Liver (tissue), 9 donors: ENCODE measurements around the gene NEK6. TPM values are rescaled to one million over a fixed set of nuclear protein-coding genes. Genes with fewer than 3 reads are reported as not detected.
A peak's percentile ranks its signal among the peaks of the same experiment; 100 is the strongest.

ENCODE experiments used
- DNase-seq: peaks from one replicate; pipeline ENCODE4 v3.0.0-alpha.2; 2017; ENCODE audit warnings: low spot score
- H3K27ac ChIP-seq, 2 donors: one replicate each; pipeline ENCODE4 v1.7.0; 2013; ENCODE audit warnings: inconsistent platforms in 2 of 2, low read length in 2 of 2, control low read depth in 1 of 2, low read depth in 1 of 2, mild to moderate bottlenecking in 1 of 2
- H3K27me3 ChIP-seq, 4 donors: one replicate each; pipeline versions ENCODE4 v1.6.1 to v1.7.0; 2013; ENCODE audit warnings: low read length in 3 of 4, inconsistent platforms in 1 of 4, mild to moderate bottlenecking in 1 of 4, moderate library complexity in 1 of 4; ENCODE audit not compliant: control insufficient read depth in 4 of 4, insufficient read depth in 4 of 4
- H3K36me3 ChIP-seq, 4 donors: one replicate each; pipeline versions ENCODE4 v1.6.1 to v1.7.0; 2013; ENCODE audit warnings: low read length in 3 of 4, mild to moderate bottlenecking in 3 of 4, low read depth in 1 of 4, moderate library complexity in 1 of 4; ENCODE audit not compliant: control insufficient read depth in 4 of 4, insufficient read depth in 3 of 4
- H3K4me1 ChIP-seq, 4 donors: one replicate each; pipeline versions ENCODE4 v1.6.1 to v1.7.0; 2013; ENCODE audit warnings: low read length in 3 of 4, mild to moderate bottlenecking in 3 of 4, moderate library complexity in 1 of 4; ENCODE audit not compliant: control insufficient read depth in 4 of 4, insufficient read depth in 4 of 4
- H3K4me3 ChIP-seq, 3 donors: one replicate each; pipeline versions ENCODE4 v1.6.1 to v1.7.0; 2013; ENCODE audit warnings: low read length in 3 of 3, control low read depth in 1 of 3, low read depth in 1 of 3, mild to moderate bottlenecking in 1 of 3
- H3K9ac ChIP-seq, 2 donors: one replicate each; pipeline ENCODE4 v1.7.0; 2013; ENCODE audit warnings: low read length in 2 of 2, mild to moderate bottlenecking in 2 of 2, moderate library complexity in 2 of 2, control low read depth in 1 of 2, low read depth in 1 of 2
- H3K9me3 ChIP-seq, 4 donors: one replicate each; pipeline versions ENCODE4 v1.6.1 to v1.7.0; 2013; ENCODE audit warnings: low read length in 3 of 4; ENCODE audit not compliant: control insufficient read depth in 4 of 4
- ATF3 ChIP-seq: IDR thresholded peaks from 2 replicates; pipeline ENCODE4 v1.6.1; 2016; ENCODE audit warnings: antibody characterized with exemption
- CTCF ChIP-seq: fragments of 150-350 bp; IDR thresholded peaks from 2 replicates; pipeline ENCODE4 v1.5.1; 2017; ENCODE audit warnings: improper control_type of control experiment, low read depth, low read length; ENCODE audit not compliant: missing input control
- EGR1 ChIP-seq, 2 donors: IDR thresholded peaks; 2 replicates each; pipeline ENCODE4 v1.6.1; 2016 to 2018; ENCODE audit warnings: antibody characterized with exemption in 2 of 2, low read depth in 2 of 2
- FOXA1 ChIP-seq: IDR thresholded peaks from 2 replicates; pipeline ENCODE4 v1.6.1; 2016; ENCODE audit warnings: antibody characterized with exemption
- FOXA2 ChIP-seq: IDR thresholded peaks from 2 replicates; pipeline ENCODE4 v1.6.1; 2016; ENCODE audit warnings: antibody characterized with exemption
- GABPA ChIP-seq, 2 donors: IDR thresholded peaks in 1 of 2; conservative IDR thresholded peaks in 1 of 2; 2 replicates each; pipeline ENCODE4 v1.6.1; 2016; ENCODE audit warnings: antibody characterized with exemption in 2 of 2, mild to moderate bottlenecking in 1 of 2, moderate library complexity in 1 of 2
- HNF4A ChIP-seq, 2 donors: conservative IDR thresholded peaks; 2 replicates each; pipeline ENCODE4 v1.6.1; 2016; ENCODE audit warnings: antibody characterized with exemption in 2 of 2, mild to moderate bottlenecking in 2 of 2
- HNF4G ChIP-seq: IDR thresholded peaks from 2 replicates; pipeline ENCODE4 v1.6.1; 2016; ENCODE audit warnings: antibody characterized with exemption
- JUND ChIP-seq, 2 donors: IDR thresholded peaks; 2 replicates each; pipeline ENCODE4 v1.6.1; 2016; ENCODE audit warnings: antibody characterized with exemption in 2 of 2
- MAX ChIP-seq: IDR thresholded peaks from 2 replicates; pipeline ENCODE4 v1.6.1; 2016; ENCODE audit warnings: antibody characterized with exemption
- NR2F2 ChIP-seq: IDR thresholded peaks from 2 replicates; pipeline ENCODE4 v1.6.1; 2016; ENCODE audit warnings: antibody characterized with exemption
- RAD21 ChIP-seq, 2 donors: IDR thresholded peaks; 2 replicates each; pipeline ENCODE4 v1.6.1; 2016; ENCODE audit warnings: antibody characterized with exemption in 2 of 2, mild to moderate bottlenecking in 2 of 2
- REST ChIP-seq: IDR thresholded peaks from 2 replicates; pipeline ENCODE4 v1.6.1; 2016; ENCODE audit warnings: antibody characterized with exemption, mild to moderate bottlenecking
- RXRA ChIP-seq, 2 donors: IDR thresholded peaks; 2 replicates each; pipeline ENCODE4 v1.6.1; 2017 to 2018; ENCODE audit warnings: antibody characterized with exemption in 2 of 2, mild to moderate bottlenecking in 1 of 2
- SP1 ChIP-seq: IDR thresholded peaks from 2 replicates; pipeline ENCODE4 v1.6.1; 2018; ENCODE audit warnings: antibody characterized with exemption, mild to moderate bottlenecking
- TAF1 ChIP-seq: conservative IDR thresholded peaks from 2 replicates; pipeline ENCODE4 v1.6.1; 2016; ENCODE audit warnings: antibody characterized with exemption, mild to moderate bottlenecking
- ZBTB33 ChIP-seq: IDR thresholded peaks from 2 replicates; pipeline ENCODE4 v1.6.1; 2016; ENCODE audit warnings: antibody characterized with exemption
- WGBS: extraction: QIAGEN DNeasy Blood & Tissue Kit; methylation state at CpG from one replicate; pipeline ENCODE4 v1.1.7; 2013; 5-methylcytosine and 5-hydroxymethylcytosine counted together
- polyA plus RNA-seq, 2 donors: library from polyadenylated mRNA; stranded (reverse) in 1 of 2; unstranded in 1 of 2; fragments of 200-250 nt in 1 of 2; fragments of >200 nt in 1 of 2; fragmentation: Nextera tagmentation in 1 of 2; extraction: Ambion mirVana in 1 of 2; gene quantifications; one replicate each; pipeline versions ENCODE4 v1.2.1 to v1.2.3, GENCODE V29; 2013 to 2015
- total RNA-seq, 2 donors: library from RNA; depleted of rRNA; stranded (reverse); fragments of >200 nt; gene quantifications; one replicate each; pipeline ENCODE4 v1.2.3, GENCODE V29; 2014
- donor health status: healthy.
- donor health status: healthy.
- donor health status: healthy.
- donor health status: healthy.
- donor health status: healthy.

The NEK6 gene
- total and polyA plus RNA-seq, 4 donors, result 32.5 to 49.7 (median 42.5) TPM

GRCh38 chr9:124266139-124266825 is 8.5 kb downstream of the NEK6 start:
- Histone ChIP-seq H3K9ac (peak overlapping the region in 1 of 2 donors; percentile 57), H3K36me3 (no peaks in the 10 kb centered on the region), H3K27ac (peak overlapping the region; percentile 97 to 98), H3K4me1 (peaks cover 32 to 87% (median 59%) of the 10 kb centered on the region in 4 donors), H3K9me3 (no peaks in the 10 kb centered on the region), H3K4me3 (no peak overlapping the region), H3K27me3 (no peaks in the 10 kb centered on the region)
- 83% methylated on average over 13 of the region's 13 CpGs for WGBS
- no peak for TF ChIP-seq HNF4G
- TF ChIP-seq ATF3, result no peak
- no peak for TF ChIP-seq FOXA1
- TF ChIP-seq JUND (IDR thresholded peaks at IDR 0.05), result no peak
- TF ChIP-seq REST, result no peak
- TF ChIP-seq RAD21 (IDR thresholded peaks at IDR 0.05), result no peak
- no peak for TF ChIP-seq HNF4A (conservative IDR thresholded peaks at IDR 0.05)
- no peak for TF ChIP-seq MAX
- no peak for TF ChIP-seq TAF1
- no peak for TF ChIP-seq EGR1 (IDR thresholded peaks at IDR 0.05; ENCODE audit: low read depth in 2 of 2)
- no peak for TF ChIP-seq CTCF
- TF ChIP-seq GABPA (IDR thresholded peaks at IDR 0.05 in 1 of 2, conservative IDR thresholded peaks at IDR 0.05 in 1 of 2), result no peak
- TF ChIP-seq FOXA2, result no peak
- no peak for TF ChIP-seq RXRA (IDR thresholded peaks at IDR 0.05)
- no peak for TF ChIP-seq NR2F2
- no peak for TF ChIP-seq SP1
- TF ChIP-seq ZBTB33, result no peak
- DNase-seq, result no peak
